Stimulated activated CD4-positive, alpha-beta T cell treated with anti-CD3 and anti-CD28 coated beads, Interleukin-4, amount 100 ng/mL, for 4 hours (primary cell): ENCODE results near the gene SC5D.
A peak's percentile ranks its signal among the peaks of the same experiment; 100 is the strongest.

Experiments used
- DNase-seq, 2 experiments: peaks; one replicate each; pipeline ENCODE4 v3.0.0-alpha.2; 2020

The SC5D gene

GRCh38 chr11:121293288-121293594 is 670 bp downstream of the SC5D start:
- no peak for DNase-seq

- no peak for DNase-seq
Measured at GRCh38 chr11:121295246-121296029, 2.9 kb downstream of the SC5D start.

- no peak for DNase-seq
Measured at GRCh38 chr11:121297872-121298271, 5.3 kb downstream of the SC5D start.

- DNase-seq = no peak
Measured at GRCh38 chr11:121298774-121299173, 6.2 kb downstream of the SC5D start.

GRCh38 chr11:121299417-121299816 is 6.8 kb downstream of the SC5D start:
- DNase-seq = no peak

GRCh38 chr11:121300313-121300971 is 7.9 kb downstream of the SC5D start:
- DNase-seq = no peak

- DNase-seq = no peak
Measured at GRCh38 chr11:121300972-121301699, 8.6 kb downstream of the SC5D start.

GRCh38 chr11:121304759-121305158 is 12.2 kb downstream of the SC5D start:
- no peak for DNase-seq

- no peak for DNase-seq
Measured at GRCh38 chr11:121308816-121309215, 16.2 kb downstream of the SC5D start.

- no peak for DNase-seq
Measured at GRCh38 chr11:121309688-121310087, 17.1 kb downstream of the SC5D start.

GRCh38 chr11:121310908-121311307 is 18.3 kb downstream of the SC5D start:
- no peak for DNase-seq

GRCh38 chr11:121311373-121311772 is 18.8 kb downstream of the SC5D start:
- no peak for DNase-seq

GRCh38 chr11:121312483-121312882 is 19.9 kb downstream of the SC5D start:
- DNase-seq = no peak

GRCh38 chr11:121318848-121319834 is 26.6 kb downstream of the SC5D start:
- peak in 1 of 2 experiments; percentile 4 for DNase-seq

- DNase-seq = peak in 1 of 2 experiments; percentile 8
Measured at GRCh38 chr11:121321614-121322243, 29.2 kb downstream of the SC5D start.

- no peak for DNase-seq
Measured at GRCh38 chr11:121323046-121323607, 30.6 kb downstream of the SC5D start.

- DNase-seq = no peak
Measured at GRCh38 chr11:121326230-121326629, 33.7 kb downstream of the SC5D start.

- no peak for DNase-seq
Measured at GRCh38 chr11:121327553-121327952, 35.0 kb downstream of the SC5D start.

GRCh38 chr11:121328176-121328966 is 35.8 kb downstream of the SC5D start:
- DNase-seq = peak in 1 of 2 experiments; percentile 17

- DNase-seq = peak in 1 of 2 experiments; percentile 1
Measured at GRCh38 chr11:121328967-121329679, 36.6 kb downstream of the SC5D start.
